Spleen (tissue), 11 donors: ENCODE data around the gene MED8. TPM values are rescaled to one million over a fixed set of nuclear protein-coding genes. Genes with fewer than 3 reads are reported as not detected.

Experiments
- DNase-seq: peaks from one replicate; pipeline ENCODE4 v3.0.0-alpha.2; 2020
- H3K27ac ChIP-seq, 8 donors: fragments of 200-600 bp; sonication (generic) in 7 of 8; 1 replicate in 4 of 8; 2 replicates in 4 of 8; pipeline versions ENCODE4 v1.5.0 to v1.8.0; 2016 to 2021; ENCODE audit warnings: inconsistent platforms in 4 of 8, mild to moderate bottlenecking in 4 of 8, moderate library complexity in 1 of 8
- H3K27me3 ChIP-seq, 7 donors: fragments of 200-600 bp; sonication (generic) in 6 of 7; replicated peaks in 1 of 7; 1 replicate in 4 of 7; 2 replicates in 3 of 7; pipeline versions ENCODE4 v1.5.0 to v1.8.0; 2016 to 2021; ENCODE audit warnings: inconsistent platforms in 3 of 7, mild to moderate bottlenecking in 1 of 7
- H3K36me3 ChIP-seq, 6 donors: fragments of 200-600 bp; sonication (generic) in 5 of 6; 1 replicate in 4 of 6; 2 replicates in 2 of 6; pipeline versions ENCODE4 v1.5.0 to v1.8.0; 2016 to 2021; ENCODE audit warnings: inconsistent platforms in 2 of 6
- H3K4me1 ChIP-seq, 6 donors: fragments of 200-600 bp; sonication (generic) in 5 of 6; 1 replicate in 3 of 6; 2 replicates in 3 of 6; pipeline versions ENCODE4 v1.5.0 to v1.8.0; 2016 to 2021; ENCODE audit warnings: inconsistent platforms in 3 of 6
- H3K4me3 ChIP-seq, 8 donors: fragments of 200-600 bp; sonication (generic) in 7 of 8; 1 replicate in 4 of 8; 2 replicates in 4 of 8; pipeline versions ENCODE4 v1.5.0 to v1.8.0; 2016 to 2021; ENCODE audit warnings: inconsistent platforms in 4 of 8, mild to moderate bottlenecking in 4 of 8, moderate library complexity in 2 of 8
- H3K9me3 ChIP-seq, 8 donors: fragments of 200-600 bp; sonication (generic) in 7 of 8; 1 replicate in 4 of 8; 2 replicates in 4 of 8; pipeline versions ENCODE4 v1.5.0 to v1.8.0; 2016 to 2021; ENCODE audit warnings: inconsistent platforms in 4 of 8
- POLR2A ChIP-seq, 3 donors: fragments of 450-650 bp; IDR thresholded peaks; one replicate each; pipeline ENCODE4 v1.5.1; 2017; ENCODE audit warnings: antibody characterized with exemption in 3 of 3, mild to moderate bottlenecking in 1 of 3
- POLR2AphosphoS5 ChIP-seq, 3 donors: sonication (generic); formaldehyde crosslinking; IDR thresholded peaks; one replicate each; pipeline ENCODE4 v1.5.1; 2017; ENCODE audit warnings: antibody characterized with exemption in 3 of 3
- WGBS, 5 donors: extraction: QIAGEN DNeasy Blood & Tissue Kit in 3 of 5; methylation state at CpG; one replicate each; pipeline versions ENCODE4 v1.1.5 to v1.1.7; 2013 to 2018; 5-methylcytosine and 5-hydroxymethylcytosine counted together
- intact Hi-C: fragments of 100-400 bp; cut with DNase I; formaldehyde crosslinking; loops from one replicate; pipeline ENCODE4 v1.15.0; 2023; ENCODE audit warnings: low total_unique reads
- polyA plus RNA-seq, 3 donors: library from polyadenylated mRNA; stranded (reverse); fragments of 200-250 nt; gene quantifications; one replicate each; pipeline ENCODE4 v1.2.1, GENCODE V29; 2013
- total RNA-seq, 7 donors: library from RNA; depleted of rRNA in 3 of 7; stranded (reverse); fragments of >200 nt in 3 of 7; fragmentation: NEBNext Ultra II Directional in 4 of 7; extraction: Animal tissue kit (Norgen Biotek cat#: 25700) in 4 of 7; gene quantifications; one replicate each; pipeline versions ENCODE4 v1.1.0 to v1.2.1, GENCODE V29; 2016 to 2021
- TF ChIP-seq, protein P1 (sequence below), 11 experiments: fragments of 200-600 bp in 7 of 11; fragments of 450-650 bp in 4 of 11; sonication (generic) in 4 of 11; IDR thresholded peaks in 8 of 11; conservative IDR thresholded peaks in 3 of 11; 1 replicate in 7 of 11; 2 replicates in 4 of 11; pipeline versions ENCODE4 v1.4.0 to v1.8.0; 2016 to 2021; ENCODE audit warnings: antibody characterized with exemption in 11 of 11, inconsistent platforms in 4 of 11, mild to moderate bottlenecking in 1 of 11
- donor health status: healthy with polysubstance abuse.
- donor health status: DM: no; HTN: no; CAD: no; lungs with moderate emphysema.
- donor health status: DM: no; HTN: no; CAD: no.
- donor health status: Bipolar disorder and iron deficiency.
- donor health status: healthy.
- donor health status: DM: no; HTN: no; CAD: no.
- donor health status: DM: yes; HTN: yes; CAD: no.

MED8 gene
- total and polyA plus RNA-seq, 10 donors, result 18.3 to 38.3 (median 28.2) TPM

DNA sequence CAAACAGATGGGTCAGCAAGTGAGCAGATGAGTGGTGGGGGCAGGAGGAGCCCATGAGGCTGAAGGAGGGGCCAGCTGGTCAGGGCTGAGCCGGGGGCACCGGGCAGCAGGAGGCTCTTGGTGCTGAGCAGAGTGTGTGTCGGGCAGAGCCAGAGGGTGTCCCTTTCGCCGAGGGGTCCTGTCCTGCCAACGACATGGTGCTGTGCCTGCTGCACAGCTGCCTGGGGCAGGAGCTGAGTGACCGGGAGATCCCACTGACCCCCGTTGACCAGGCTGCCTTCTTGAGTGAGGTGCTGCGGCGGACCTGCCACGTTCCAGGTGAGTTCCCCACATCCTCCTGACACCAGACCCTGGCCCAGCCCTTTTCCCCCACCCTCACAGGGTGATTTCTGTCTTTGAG is 36.6 kb upstream of the MED8 start:
- no peaks in the 10 kb centered on the region for H3K4me1 ChIP-seq
- TF ChIP-seq POLR2AphosphoS5 (IDR thresholded peaks at IDR 0.05), result no peak
- no peak for TF ChIP-seq POLR2A (IDR thresholded peaks at IDR 0.05)
- TF ChIP-seq, protein P1, sequence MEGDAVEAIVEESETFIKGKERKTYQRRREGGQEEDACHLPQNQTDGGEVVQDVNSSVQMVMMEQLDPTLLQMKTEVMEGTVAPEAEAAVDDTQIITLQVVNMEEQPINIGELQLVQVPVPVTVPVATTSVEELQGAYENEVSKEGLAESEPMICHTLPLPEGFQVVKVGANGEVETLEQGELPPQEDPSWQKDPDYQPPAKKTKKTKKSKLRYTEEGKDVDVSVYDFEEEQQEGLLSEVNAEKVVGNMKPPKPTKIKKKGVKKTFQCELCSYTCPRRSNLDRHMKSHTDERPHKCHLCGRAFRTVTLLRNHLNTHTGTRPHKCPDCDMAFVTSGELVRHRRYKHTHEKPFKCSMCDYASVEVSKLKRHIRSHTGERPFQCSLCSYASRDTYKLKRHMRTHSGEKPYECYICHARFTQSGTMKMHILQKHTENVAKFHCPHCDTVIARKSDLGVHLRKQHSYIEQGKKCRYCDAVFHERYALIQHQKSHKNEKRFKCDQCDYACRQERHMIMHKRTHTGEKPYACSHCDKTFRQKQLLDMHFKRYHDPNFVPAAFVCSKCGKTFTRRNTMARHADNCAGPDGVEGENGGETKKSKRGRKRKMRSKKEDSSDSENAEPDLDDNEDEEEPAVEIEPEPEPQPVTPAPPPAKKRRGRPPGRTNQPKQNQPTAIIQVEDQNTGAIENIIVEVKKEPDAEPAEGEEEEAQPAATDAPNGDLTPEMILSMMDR (IDR thresholded peaks at IDR 0.05 in 8 of 11, conservative IDR thresholded peaks at IDR 0.05 in 3 of 11), result no peak
- no peak overlapping the region for H3K27ac ChIP-seq
- no peak overlapping the region for H3K4me3 ChIP-seq
- DNase-seq, result no peak
- peaks cover 0 to 100% (median 93%) of the 10 kb centered on the region in 6 donors for H3K36me3 ChIP-seq
- H3K27me3 ChIP-seq, result no peaks in the 10 kb centered on the region
- 81 to 97% (median 94%) methylated on average over 8 to 11 of the region's 11 CpGs for WGBS, 5 donors
- intact Hi-C loops, result no loop called here
- no peaks in the 10 kb centered on the region for H3K9me3 ChIP-seq

DNA sequence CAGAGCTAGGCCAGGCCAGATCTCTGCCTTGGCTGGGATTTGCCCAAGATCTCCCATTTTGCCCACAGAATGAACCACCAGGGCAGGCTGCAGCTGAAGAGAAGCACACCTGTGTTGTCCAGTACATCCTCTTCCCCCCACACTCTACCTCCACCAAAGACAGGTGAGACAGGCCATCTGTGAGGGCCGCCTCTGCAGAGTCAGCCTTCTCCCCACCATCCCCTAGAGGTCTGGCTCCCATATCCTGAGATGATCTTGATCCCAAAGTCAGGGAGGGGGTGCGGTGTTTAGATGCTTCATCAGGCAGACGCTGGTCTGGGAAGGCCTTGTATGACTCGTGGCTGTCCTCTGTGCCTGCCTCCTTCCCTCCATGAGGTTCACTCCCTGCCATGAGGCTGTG is 35.4 kb upstream of the MED8 start:
- DNase-seq, result no peak
- TF ChIP-seq POLR2AphosphoS5 (IDR thresholded peaks at IDR 0.05), result no peak
- TF ChIP-seq, protein P1 (IDR thresholded peaks at IDR 0.05 in 8 of 11, conservative IDR thresholded peaks at IDR 0.05 in 3 of 11), result no peak
- TF ChIP-seq POLR2A (IDR thresholded peaks at IDR 0.05), result no peak
- WGBS, 5 donors, result 84 to 100% (median 91%) methylated on average over 2 to 4 of the region's 4 CpGs

DNA sequence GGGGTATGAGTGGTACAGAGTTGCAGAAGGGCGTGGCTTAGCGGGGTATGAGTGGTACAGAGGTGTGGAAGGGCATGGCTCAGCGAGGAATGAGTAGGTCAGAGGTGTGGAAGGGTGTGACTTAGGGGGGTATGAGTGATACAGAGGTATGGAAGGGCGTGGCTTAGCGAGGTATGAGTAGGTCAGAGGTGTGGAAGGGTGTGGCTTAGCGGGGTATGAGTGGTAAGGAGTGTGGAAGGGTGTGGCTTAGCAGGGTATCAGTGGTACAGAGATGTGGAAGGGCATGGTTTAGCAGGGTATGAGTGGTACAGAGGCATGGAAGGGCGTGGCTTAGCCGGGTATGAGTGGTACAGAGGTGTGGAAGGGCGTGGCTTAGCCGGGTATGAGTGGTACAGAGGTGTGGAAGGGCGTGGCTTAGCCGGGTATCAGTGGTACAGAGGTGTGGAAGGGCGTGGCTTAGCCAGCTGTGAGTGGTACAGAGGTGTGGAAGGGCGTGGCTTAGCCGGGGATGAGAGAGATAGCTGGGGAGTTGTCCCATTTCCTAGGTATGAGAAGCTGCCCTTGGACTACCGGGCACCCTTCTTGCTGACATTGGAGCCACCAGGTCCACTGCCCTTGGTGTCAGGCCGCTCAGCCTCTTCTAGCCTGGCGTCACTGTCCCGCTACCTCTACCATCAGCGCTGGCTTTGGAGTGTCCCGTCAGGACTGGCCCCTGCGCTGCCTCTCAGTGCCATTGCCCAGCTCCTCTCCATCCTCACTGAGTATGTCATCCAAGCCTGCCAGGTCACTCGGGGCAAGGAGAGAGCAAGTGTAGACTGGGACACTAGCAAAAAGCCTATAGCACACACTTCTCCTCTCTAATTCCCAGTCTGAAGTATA is 34.3 kb upstream of the MED8 start:
- no peaks in the 10 kb centered on the region for H3K27me3 ChIP-seq
- peaks cover 5 to 100% (median 93%) of the 10 kb centered on the region in 6 donors for H3K36me3 ChIP-seq
- intact Hi-C loops, result no loop called here
- 90 to 95% (median 93%) methylated on average over 23 of the region's 23 CpGs for WGBS, 5 donors
- H3K27ac ChIP-seq, result no peak overlapping the region
- TF ChIP-seq, protein P1 (IDR thresholded peaks at IDR 0.05 in 8 of 11, conservative IDR thresholded peaks at IDR 0.05 in 3 of 11), result no peak
- TF ChIP-seq POLR2AphosphoS5 (IDR thresholded peaks at IDR 0.05) (peak in 1 of 3 donors; percentile 22), POLR2A (IDR thresholded peaks at IDR 0.05) (no peak)
- H3K4me1 ChIP-seq, result no peaks in the 10 kb centered on the region
- no peaks in the 10 kb centered on the region for H3K9me3 ChIP-seq
- DNase-seq, result no peak
- no peak overlapping the region for H3K4me3 ChIP-seq

More for the DNA sequence above, 35.4 kb upstream of the MED8 start:
- H3K9me3 ChIP-seq, result no peaks in the 10 kb centered on the region
- intact Hi-C loops, result no loop called here
- peaks cover 0 to 100% (median 93%) of the 10 kb centered on the region in 6 donors for H3K36me3 ChIP-seq
- no peaks in the 10 kb centered on the region for H3K4me1 ChIP-seq
- no peaks in the 10 kb centered on the region for H3K27me3 ChIP-seq
- no peak overlapping the region for H3K4me3 ChIP-seq
- no peak overlapping the region for H3K27ac ChIP-seq

DNA sequence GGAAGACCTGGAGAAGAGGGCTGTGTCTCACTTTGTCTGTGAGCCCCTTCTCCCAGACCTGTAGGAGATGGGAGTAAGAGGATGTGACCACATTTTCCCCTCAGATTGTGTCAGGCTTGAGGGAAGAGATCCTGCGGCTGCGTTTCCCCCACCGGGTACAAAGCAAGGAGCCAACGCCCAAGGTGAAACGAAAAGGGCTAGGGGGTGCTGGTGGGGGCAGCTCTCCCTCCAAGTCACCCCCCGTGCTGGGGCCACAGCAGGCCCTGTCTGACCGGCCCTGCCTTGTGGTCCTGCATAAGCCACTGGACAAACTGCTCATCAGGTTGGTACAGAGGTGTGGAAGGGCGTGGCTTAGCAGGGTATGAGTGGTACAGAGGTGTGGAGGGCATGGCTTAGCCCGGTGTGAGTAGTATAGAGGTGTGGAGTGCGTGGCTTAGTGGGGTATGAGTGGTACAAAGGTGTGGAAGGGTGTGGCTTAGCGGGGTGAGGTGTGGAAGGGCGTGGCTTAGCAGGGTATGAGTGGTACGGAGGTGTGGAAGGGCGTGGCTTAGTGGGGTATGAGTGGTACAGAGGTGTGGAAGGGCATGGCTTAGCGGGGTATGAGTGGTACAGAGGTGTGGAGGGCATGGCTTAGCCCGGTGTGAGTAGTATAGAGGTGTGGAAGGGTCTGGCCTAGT is 33.5 kb upstream of the MED8 start:
- H3K27ac ChIP-seq, result no peak overlapping the region
- H3K4me3 ChIP-seq, result no peak overlapping the region
- WGBS, 5 donors, result 89 to 96% (median 92%) methylated on average over 16 of the region's 16 CpGs
- no peaks in the 10 kb centered on the region for H3K9me3 ChIP-seq
- TF ChIP-seq, protein P1 (IDR thresholded peaks at IDR 0.05 in 8 of 11, conservative IDR thresholded peaks at IDR 0.05 in 3 of 11), result no peak
- TF ChIP-seq POLR2A (IDR thresholded peaks at IDR 0.05), result no peak
- intact Hi-C loops, result no loop called here
- no peaks in the 10 kb centered on the region for H3K27me3 ChIP-seq
- no peaks in the 10 kb centered on the region for H3K4me1 ChIP-seq
- no peak for DNase-seq
- H3K36me3 ChIP-seq, result peaks cover 5 to 100% (median 93%) of the 10 kb centered on the region in 6 donors
